Measurements from ENCODE around the gene TXNDC5. TPM values are rescaled to one million over a fixed set of nuclear protein-coding genes. Genes with fewer than 3 reads are reported as not detected.
"Not testable (repeated sequence)": the region's sequence is repeated elsewhere in the genome, so short reads cannot be mapped to it uniquely, and the experiment has no call there.

The TXNDC5 gene
- total RNA-seq, 4 donors from 2014 or later: 113 to 159 (median 132) TPM

DNA sequence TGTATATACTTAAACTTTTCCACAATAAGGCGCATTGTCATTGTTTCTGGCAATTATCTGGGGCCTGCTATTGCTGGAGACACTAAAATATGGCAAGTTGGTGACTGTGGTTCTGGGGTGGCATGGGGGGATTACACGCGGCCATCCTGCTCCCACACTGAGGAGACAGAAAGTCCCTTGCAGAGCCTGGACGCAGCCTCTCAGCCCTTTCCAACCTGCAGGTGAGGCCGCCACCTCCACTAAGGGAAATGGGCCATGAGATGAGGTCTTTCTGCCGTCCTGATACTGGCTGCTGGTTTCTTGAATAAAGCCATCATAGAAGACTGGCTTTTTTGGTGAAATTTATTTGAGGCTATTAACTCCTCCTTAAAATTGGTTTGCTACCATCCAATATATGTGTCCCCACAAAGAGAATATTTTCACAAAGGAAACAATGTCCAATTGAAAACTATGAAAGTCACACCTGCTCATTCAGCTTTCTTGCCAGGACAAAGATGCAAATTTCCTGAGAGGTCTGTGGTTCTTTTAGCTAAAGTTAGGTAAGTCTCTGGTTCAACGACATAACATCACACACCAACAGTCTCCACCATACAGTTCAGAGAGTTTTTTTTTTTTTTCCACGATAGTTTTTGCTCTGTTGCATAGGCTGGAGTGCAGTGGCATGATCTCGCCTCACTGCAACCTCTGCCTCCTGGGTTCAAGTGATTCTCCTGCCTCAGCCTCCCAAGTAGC, 13.0 kb downstream of the TXNDC5 start:
- Histone ChIP-seq H3K4me1 (no peaks in the 10 kb centered on the region), H3K9me3 (no peaks in the 10 kb centered on the region), H3K27me3 (no peaks in the 10 kb centered on the region), H3K27ac (no peak overlapping the region), H3K4me3 (replicated peaks in 1 of 3) (no peak overlapping the region), H3K36me3 (peaks cover 70 to 81% of the 10 kb centered on the region in 2 donors)
- WGBS, 2 donors: 92 to 93% methylated on average over 9 of the region's 9 CpGs
- intact Hi-C loops (cut with DNase I): no loop called here
- TF ChIP-seq POLR2A (IDR thresholded peaks at IDR 0.05): no peak
- TF ChIP-seq, protein P1, sequence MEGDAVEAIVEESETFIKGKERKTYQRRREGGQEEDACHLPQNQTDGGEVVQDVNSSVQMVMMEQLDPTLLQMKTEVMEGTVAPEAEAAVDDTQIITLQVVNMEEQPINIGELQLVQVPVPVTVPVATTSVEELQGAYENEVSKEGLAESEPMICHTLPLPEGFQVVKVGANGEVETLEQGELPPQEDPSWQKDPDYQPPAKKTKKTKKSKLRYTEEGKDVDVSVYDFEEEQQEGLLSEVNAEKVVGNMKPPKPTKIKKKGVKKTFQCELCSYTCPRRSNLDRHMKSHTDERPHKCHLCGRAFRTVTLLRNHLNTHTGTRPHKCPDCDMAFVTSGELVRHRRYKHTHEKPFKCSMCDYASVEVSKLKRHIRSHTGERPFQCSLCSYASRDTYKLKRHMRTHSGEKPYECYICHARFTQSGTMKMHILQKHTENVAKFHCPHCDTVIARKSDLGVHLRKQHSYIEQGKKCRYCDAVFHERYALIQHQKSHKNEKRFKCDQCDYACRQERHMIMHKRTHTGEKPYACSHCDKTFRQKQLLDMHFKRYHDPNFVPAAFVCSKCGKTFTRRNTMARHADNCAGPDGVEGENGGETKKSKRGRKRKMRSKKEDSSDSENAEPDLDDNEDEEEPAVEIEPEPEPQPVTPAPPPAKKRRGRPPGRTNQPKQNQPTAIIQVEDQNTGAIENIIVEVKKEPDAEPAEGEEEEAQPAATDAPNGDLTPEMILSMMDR (IDR thresholded peaks at IDR 0.05): no peak
- DNase-seq: no peak

DNA sequence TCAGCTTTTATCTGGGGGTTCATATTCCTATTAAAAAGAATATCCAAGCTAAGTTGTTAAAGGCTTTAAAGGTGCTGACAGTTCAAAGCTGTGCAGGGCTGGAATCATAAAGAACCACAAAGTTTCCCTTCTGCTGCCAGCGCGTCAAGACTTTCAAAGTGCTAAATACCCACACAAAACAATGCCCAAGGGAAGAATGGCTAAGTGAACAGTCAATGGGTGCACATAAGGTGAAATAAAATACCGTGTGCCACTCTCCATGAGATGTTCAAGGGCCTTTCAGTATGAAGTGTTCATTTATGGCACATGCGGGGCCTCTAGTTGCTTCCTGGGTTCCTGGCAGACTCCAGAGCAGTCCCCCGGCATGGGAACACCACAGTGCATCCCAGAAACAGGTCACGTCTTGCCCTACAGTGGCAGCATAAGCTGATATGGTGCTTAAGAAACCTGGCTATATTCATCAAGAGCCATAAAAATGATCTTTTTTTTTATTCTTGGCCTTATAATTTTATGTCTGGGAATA, 14.1 kb downstream of the TXNDC5 start:
- Histone ChIP-seq H3K4me1 (no peaks in the 10 kb centered on the region), H3K4me3 (replicated peaks in 1 of 3) (no peak overlapping the region), H3K27me3 (no peaks in the 10 kb centered on the region), H3K36me3 (peaks cover 68 to 79% of the 10 kb centered on the region in 2 donors), H3K9me3 (no peaks in the 10 kb centered on the region), H3K27ac (no peak overlapping the region)
- 94 to 97% methylated on average over 6 of the region's 6 CpGs for WGBS, 2 donors
- TF ChIP-seq, protein P1 (IDR thresholded peaks at IDR 0.05): no peak
- TF ChIP-seq POLR2A (IDR thresholded peaks at IDR 0.05): no peak
- intact Hi-C loops (cut with DNase I): no loop called here
- no peak for DNase-seq

DNA sequence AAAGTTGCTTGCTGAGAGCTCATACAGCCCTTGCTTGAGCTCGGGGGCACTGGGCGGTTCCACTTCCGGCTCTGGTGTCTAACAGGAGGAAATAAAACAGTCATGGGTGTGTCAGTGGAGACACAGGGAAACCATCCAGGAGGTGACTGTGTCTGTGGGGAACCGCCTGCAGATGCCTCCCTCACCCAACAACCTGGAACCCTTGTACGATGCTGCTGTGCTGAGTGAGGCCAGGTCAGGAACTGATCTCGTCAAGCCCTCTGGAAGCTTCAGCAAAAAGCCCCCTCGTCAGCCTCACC, 15.5 kb downstream of the TXNDC5 start:
- Histone ChIP-seq H3K27ac (no peak overlapping the region), H3K4me1 (no peaks in the 10 kb centered on the region), H3K27me3 (no peaks in the 10 kb centered on the region), H3K9me3 (no peaks in the 10 kb centered on the region), H3K4me3 (replicated peaks in 1 of 3) (no peak overlapping the region), H3K36me3 (peaks cover 69 to 76% of the 10 kb centered on the region in 2 donors)
- 84 to 89% methylated on average over 6 to 7 of the region's 7 CpGs for WGBS, 2 donors
- no peak for TF ChIP-seq POLR2A (IDR thresholded peaks at IDR 0.05)
- TF ChIP-seq, protein P1 (IDR thresholded peaks at IDR 0.05): no peak
- DNase-seq: no peak
- intact Hi-C loops (cut with DNase I): no loop called here

DNA sequence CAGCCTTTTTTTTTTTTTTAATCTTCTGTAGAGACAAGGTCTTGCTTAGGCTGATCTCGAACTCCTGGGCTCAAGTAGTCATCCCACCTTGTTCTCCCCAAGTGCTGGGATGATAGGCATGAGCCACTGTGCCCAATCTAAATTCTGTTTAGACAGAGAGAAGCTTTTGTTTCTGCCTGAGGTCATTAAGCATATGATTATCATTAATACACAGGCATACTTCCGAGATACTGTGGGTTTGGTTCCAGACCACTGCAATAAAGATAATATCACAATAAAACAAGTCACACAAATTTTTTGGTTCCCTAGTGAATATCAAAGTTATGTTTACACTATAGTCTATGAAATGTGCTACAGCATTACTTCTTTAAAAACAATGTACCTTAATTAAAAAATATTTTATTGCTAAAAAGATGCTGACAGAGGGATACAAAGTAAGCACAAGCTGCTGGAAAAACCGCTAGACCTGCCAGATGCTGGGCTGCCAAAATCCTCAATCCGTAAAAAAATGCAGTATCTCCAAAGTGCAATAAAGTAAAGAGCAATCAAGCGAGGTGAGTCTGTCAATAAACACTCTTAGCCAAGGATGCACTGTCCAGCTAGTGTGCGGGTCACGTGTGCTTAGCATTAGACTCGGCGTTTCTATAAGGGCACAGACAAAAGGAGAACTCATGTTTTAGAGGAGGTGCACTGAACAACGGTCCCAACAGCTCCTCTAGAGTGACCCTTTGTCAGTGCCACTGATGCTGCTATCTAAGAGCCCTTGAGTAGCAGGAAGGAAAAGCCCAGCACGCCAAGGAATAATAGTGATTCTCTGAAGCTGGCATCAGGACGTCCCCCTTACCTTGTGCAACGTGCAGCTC, 16.1 kb downstream of the TXNDC5 start:
- Histone ChIP-seq H3K27ac (no peak overlapping the region), H3K27me3 (no peaks in the 10 kb centered on the region), H3K36me3 (peaks cover 72 to 77% of the 10 kb centered on the region in 2 donors), H3K4me3 (replicated peaks in 1 of 3) (no peak overlapping the region), H3K9me3 (no peaks in the 10 kb centered on the region), H3K4me1 (no peaks in the 10 kb centered on the region)
- DNase-seq: no peak
- TF ChIP-seq POLR2A (IDR thresholded peaks at IDR 0.05): no peak
- TF ChIP-seq, protein P1 (IDR thresholded peaks at IDR 0.05): no peak
- 81 to 86% methylated on average over 13 of the region's 13 CpGs for WGBS, 2 donors
- intact Hi-C loops (cut with DNase I): no loop called here

DNA sequence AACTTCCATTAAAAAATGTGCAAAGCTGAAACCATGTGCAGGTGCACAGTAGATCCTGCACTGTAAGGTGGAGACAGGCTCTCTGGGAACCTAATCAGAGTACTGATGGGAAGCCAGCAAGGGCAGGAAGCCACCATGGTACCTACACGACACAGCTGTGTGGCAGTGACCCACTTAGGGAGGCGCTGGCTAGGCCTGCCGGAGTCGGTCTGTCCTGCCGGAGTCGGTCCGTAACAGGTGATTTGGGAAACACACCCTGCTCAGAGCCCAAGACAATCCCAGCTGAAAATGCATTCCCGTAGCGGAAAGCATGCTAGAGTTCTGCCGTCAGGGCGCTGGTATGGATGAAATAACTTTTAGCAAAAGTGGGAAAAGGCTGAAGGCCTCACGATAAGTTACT, 17.2 kb downstream of the TXNDC5 start:
- Histone ChIP-seq H3K27me3 (no peaks in the 10 kb centered on the region), H3K36me3 (peaks cover 70 to 78% of the 10 kb centered on the region in 2 donors), H3K4me3 (replicated peaks in 1 of 3) (no peak overlapping the region), H3K9me3 (no peaks in the 10 kb centered on the region), H3K27ac (no peak overlapping the region), H3K4me1 (no peaks in the 10 kb centered on the region)
- 94 to 96% methylated on average over 12 of the region's 12 CpGs for WGBS, 2 donors
- DNase-seq: no peak
- TF ChIP-seq, protein P1 (IDR thresholded peaks at IDR 0.05): no peak
- no peak for TF ChIP-seq POLR2A (IDR thresholded peaks at IDR 0.05)
- intact Hi-C loops (cut with DNase I): no loop called here

DNA sequence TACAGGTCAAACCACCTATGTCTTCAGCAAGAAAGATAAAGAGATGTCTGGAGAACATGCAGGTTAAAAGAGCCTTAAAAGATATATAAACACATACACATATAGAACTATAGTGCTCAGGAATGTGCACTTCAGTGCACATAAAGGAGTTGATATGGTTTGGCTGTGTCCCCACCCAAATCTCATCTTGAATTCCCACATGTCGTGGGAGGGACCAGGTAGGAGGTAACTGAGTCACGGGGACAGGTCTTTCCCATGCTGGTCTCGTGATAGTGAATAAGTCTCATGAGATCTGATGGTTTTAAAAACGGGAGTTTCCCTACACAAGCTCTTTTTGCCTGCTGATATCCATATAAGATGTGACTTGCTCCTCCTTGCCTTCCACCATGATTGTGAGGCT, 18.2 kb downstream of the TXNDC5 start:
- H3K9me3 ChIP-seq; H3K27me3 ChIP-seq; intact Hi-C loops (cut with DNase I); H3K4me3 ChIP-seq (replicated peaks in 1 of 3); DNase-seq; H3K4me1 ChIP-seq; H3K27ac ChIP-seq: not testable (repeated sequence)
- peaks cover 68 to 77% of the 10 kb centered on the region in 2 donors for H3K36me3 ChIP-seq
- WGBS, 2 donors: 95 to 97% methylated on average over 4 of the region's 4 CpGs

Measured in thyroid gland (tissue), 4 donors.